HG02970 (cell line): ENCODE measurements around the gene ECSIT.
"Not testable (repeated sequence)": the region's sequence is repeated elsewhere in the genome, so short reads cannot be mapped to it uniquely, and the experiment has no call there.

Experiments used
- ATAC-seq: cut with Tn5 transposase; IDR thresholded peaks from one replicate; pipeline ENCODE4 v1.9.1; 2021; ENCODE audit warnings: mild to moderate bottlenecking, moderate library complexity, moderate number of reproducible peaks; ENCODE audit not compliant: unreplicated experiment, low FRiP score

The ECSIT gene

DNA sequence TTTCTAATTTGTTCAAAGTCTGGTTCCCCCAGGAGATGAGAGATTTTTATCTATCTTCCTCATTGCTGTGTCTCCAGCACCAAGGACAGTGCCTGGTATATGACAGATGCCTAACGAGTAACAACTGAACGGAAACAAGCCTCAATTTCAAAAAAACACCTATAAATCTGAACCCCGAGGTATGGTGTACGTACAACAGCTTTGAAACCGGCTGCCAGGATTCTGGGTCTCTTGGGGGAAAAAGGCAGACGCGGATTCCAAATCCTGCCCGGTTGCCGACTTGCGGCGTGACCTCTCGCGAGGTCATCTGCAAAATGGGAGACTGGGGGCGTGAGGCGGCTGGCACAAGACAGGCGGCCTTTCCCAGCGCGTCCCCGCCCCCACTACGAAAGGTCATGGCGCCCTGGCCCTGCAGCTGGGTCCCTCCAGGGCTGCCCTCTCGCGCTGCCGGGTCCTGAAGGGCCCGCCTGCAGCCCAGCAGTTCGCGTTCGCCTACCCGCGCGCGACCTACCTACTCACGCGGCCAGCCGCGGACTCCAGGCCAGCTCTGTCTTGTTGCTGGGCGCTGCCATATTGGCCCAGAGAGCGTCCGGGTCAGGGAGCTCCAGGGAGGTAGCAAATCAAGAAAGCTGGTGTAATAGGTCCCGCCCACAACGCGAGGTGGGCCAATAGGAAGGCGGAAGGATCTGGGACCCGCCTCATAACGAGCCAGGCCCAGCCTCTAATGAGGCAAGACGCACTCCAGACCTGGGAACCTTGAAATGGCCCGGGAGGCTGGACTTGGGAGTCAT lies at the start of gene ECSIT:
Gene ECSIT (minus strand): TSS at position 584 of the 791 bp plus-strand sequence. CDS start 9,964 bp downstream, outside the sequence.
- ATAC-seq = peak; percentile 93

DNA sequence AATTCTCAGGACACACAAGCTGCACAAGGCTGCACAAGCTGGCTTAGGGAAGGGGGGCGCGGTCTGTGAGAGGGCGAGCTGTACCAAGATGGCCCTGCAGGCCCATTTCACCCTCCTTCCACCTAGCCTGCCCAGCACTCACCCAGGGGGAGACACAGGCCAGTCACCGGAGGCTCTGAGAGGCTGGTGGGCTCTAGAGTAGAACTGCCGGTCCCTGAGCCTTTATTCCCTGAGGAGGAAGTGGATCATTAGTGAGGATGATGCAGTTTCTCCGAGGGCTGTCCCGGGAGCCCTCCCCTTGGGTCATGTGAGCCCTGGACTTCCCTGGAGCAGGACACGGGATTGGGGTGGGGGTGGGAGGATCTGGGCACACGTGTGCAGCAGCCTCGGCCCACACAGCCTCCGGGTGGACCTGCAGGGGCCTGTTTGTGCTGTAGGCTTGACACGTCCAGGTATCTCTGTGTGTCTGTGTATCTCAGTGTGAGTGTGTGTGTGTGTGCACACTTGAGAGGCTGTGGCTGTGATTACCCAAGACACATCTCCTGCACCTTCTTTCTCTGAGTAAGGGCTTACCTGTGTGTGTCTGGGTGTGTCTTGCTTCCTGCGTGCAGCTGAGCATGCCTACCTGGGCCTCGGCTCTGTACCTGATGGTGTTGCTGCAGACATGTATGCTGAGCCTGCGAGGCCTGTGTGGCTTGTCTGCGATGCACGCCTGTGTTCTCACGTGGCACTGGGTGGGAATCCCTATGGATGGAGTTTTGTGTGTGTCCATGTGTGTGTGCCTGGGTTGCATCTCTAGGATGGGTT lies 48.7 kb upstream of the ECSIT start, which contains the start of gene ACP5:
Gene ACP5 (minus strand): TSS at position 195 of the 807 bp plus-strand sequence. CDS start 328 bp downstream, outside the sequence.
- ATAC-seq = no peak

DNA sequence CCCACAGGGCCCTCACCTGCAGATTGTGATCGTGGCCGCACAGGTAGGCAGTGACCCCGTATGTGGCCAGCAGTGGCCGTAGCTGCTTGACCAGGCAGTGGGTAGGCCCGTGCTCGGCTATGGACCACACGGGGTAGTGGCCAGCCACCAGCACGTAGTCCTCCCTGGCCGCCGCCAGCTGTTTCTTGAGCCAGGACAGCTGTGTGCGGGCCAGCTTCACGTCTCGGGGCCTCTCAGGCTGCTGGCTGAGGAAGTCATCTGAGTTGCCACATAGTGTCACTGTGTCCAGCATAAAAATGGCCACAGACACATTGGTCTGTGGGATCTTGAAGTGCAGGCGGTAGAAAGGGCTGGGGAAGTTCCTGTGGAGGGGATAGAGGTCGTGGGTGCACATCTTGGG lies 47.3 kb upstream of the ECSIT start:
- ATAC-seq = no peak

DNA sequence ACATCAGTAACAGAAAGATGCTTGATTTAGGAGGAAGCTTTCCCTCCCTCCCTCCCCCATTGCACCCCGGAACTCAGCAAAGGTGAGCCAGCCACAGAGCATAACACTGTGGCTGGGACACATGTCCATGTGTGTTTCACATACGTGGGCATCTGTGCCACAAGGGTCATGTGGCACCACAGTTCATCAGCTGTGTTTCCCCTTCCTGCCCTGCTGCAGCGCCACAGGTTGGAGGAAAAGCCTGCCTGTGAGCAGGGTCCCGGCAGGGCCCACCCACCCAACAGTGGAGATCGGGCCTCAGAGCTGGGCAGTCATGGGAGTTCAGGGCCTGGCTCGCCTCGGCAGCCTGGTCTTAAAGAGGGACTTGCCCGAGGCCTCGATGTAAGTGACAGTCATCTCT lies 45.8 kb upstream of the ECSIT start:
- ATAC-seq = no peak

- ATAC-seq = not testable (repeated sequence)
Observed at GRCh38 chr19:11573763-11574162, 44.8 kb upstream of the ECSIT start.

DNA sequence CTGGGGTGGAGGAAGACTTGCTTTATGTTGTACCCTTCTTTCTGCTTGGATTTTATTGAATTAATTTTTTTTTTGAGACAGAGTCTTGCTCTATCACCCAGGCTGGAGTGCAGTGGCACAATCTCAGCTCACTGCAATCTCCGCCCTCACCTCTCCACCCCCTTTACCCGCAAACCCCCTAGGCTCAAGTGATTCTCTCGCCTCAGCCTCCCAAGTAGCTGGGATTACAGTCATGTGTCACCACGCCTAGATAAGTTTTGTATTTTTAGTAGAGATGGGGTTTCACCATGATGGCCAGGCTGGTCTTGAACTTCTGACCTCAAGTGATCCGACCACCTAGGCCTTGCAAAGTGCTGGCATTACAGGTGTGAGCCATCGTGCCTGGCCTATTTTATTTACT lies 44.4 kb upstream of the ECSIT start:
- not testable (repeated sequence) for ATAC-seq

GRCh38 chr19:11570039-11570462 lies 41.1 kb upstream of the ECSIT start:
- ATAC-seq = no peak

GRCh38 chr19:11566164-11566563 lies 37.2 kb upstream of the ECSIT start:
- no peak for ATAC-seq

DNA sequence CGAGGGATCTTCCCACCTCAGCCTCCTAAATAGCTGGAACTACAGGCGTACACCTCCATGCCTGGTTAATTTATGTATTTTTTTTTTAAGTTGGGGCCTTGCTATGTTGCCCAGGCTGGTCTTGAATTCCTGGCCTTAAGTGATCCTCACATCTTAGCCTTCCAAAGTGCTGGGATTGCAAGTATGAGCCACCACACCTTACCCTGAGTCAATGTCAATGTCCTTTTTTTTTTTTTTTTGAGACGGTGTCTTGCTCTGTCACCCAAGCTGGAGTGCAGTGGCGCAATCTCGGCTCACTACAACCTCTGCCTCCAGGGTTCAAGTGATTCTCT lies 36.7 kb upstream of the ECSIT start:
- ATAC-seq = not testable (repeated sequence)

- ATAC-seq = not testable (repeated sequence)
Observed at GRCh38 chr19:11564082-11564807, 35.3 kb upstream of the ECSIT start.

GRCh38 chr19:11563532-11563931 lies 34.6 kb upstream of the ECSIT start:
- ATAC-seq = no peak

GRCh38 chr19:11560404-11561051 lies 31.6 kb upstream of the ECSIT start:
- no peak for ATAC-seq

DNA sequence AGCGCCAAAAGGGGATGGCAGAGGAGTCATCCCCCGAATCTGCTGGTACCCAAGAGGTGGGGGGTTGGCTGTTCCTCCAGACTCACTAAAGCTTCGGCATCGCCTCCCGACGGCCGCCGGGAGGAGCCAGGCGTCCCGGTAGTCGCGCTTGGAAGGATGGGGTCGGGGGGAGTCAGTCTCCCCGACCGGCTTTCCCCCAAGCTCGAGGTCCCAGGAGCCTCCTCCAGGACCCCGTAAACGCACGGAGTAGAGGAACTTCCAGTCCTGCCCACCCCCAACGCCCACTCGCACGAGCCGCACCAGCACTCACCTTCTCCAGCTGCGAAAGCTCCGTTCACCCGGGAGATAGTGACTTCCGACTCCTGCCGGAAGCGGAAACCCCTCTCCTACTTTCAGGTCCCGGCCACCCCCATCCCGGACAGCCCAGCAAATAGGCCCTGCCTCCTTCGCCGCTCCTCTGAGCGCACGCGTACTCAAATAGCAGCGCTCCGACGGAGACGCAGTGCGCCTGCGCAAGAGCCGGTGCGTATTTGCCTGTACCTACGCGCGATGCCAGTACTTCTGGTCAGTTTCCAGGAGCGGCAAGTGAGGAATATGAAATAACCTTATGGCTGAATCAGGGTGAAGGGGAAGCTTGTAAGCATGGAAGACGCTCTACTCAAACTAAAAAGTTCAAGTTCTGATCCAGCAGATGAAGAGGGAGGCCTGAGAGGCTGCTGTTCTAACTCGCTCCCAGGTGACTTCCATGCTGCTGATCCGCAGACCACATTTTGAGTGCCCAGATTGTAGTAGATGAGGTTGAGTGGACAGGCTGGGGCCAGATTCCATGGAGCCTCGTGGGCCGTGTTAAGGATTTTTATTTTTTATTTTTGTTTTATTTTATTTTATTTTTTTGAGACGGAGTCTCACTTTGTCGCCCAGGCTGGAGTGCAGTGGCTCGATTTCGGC lies 30.2 kb upstream of the ECSIT start, which contains the start of gene ELOF1:
Gene ELOF1 (minus strand): TSS at position 350 of the 948 bp plus-strand sequence. CDS start 4,883 bp downstream, outside the sequence.
- peak; percentile 87 for ATAC-seq

DNA sequence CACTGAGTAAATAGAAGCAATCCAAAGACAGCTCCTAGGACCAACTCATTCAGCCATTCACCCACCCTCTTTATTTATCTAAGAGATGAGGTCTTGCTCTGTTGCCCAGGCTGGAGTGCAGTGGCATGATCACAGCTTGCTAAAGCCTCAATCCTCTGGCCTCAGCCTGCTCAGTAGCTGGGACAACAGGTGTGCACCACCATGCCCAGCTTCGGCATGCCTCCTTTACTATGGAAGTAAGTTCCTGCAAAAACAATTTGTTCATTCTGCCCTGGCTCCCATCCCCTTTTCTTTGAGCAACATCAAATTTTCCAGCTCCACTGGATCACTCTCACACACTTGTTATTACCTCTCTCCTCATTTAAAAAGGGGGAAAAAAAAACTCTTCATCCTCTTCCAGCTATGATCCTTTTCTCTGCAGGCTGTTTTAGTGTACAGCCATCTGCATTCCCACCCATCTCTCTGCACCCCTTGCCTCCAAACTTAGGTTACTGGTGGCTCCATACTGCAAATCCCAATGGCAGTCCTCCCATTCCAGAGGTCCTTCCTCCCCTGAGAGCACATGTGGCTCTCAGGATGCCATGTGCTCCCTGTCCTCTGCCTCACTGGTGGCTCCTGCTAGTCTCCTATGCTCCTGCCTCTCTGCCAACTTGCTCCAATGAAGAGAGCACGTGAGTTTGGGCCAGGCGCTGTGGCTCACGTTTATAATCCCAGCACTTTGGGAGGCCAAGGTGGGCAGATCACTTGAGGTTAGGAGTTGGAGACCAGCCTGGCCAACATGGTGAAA lies 27.9 kb upstream of the ECSIT start:
- no peak for ATAC-seq

GRCh38 chr19:11555246-11555645 lies 26.3 kb upstream of the ECSIT start:
- no peak for ATAC-seq

GRCh38 chr19:11554160-11554559 lies 25.2 kb upstream of the ECSIT start:
- ATAC-seq = no peak

- ATAC-seq = no peak
Observed at GRCh38 chr19:11552666-11553372, 23.9 kb upstream of the ECSIT start.
